A673 (cell line): ENCODE results near the gene BRPF1.

ENCODE experiments used
- CTCF ChIP-seq: fragments of 300-800, 200-600 bp; sonication (generic); conservative IDR thresholded peaks from 2 replicates; pipeline ENCODE4 v1.5.1; 2017; ENCODE audit warnings: low read depth, mild to moderate bottlenecking, antibody characterized with exemption, low read length, moderate library complexity, mixed read lengths
- EZH2 ChIP-seq: fragments of 200-600 bp; sonication (generic); IDR thresholded peaks from 2 replicates; pipeline ENCODE4 v1.6.1; 2017; ENCODE audit warnings: borderline replicate concordance, low read depth, mild to moderate bottlenecking, mixed read lengths, antibody characterized with exemption, low read length; ENCODE audit not compliant: poor library complexity, severe bottlenecking

GRCh38 chr3:9762871-9763270, 31.3 kb downstream of the BRPF1 start:
- TF ChIP-seq CTCF (no peak), EZH2 (no peak)
